Bone marrow (tissue), 2 donors: Measurements from ENCODE around the gene GABBR2.

Experiments
- DNase-seq, 2 donors: peaks; one replicate each; lab custom pipeline; 2025; lab: John Stamatoyannopoulos, UW

GABBR2 gene

DNA sequence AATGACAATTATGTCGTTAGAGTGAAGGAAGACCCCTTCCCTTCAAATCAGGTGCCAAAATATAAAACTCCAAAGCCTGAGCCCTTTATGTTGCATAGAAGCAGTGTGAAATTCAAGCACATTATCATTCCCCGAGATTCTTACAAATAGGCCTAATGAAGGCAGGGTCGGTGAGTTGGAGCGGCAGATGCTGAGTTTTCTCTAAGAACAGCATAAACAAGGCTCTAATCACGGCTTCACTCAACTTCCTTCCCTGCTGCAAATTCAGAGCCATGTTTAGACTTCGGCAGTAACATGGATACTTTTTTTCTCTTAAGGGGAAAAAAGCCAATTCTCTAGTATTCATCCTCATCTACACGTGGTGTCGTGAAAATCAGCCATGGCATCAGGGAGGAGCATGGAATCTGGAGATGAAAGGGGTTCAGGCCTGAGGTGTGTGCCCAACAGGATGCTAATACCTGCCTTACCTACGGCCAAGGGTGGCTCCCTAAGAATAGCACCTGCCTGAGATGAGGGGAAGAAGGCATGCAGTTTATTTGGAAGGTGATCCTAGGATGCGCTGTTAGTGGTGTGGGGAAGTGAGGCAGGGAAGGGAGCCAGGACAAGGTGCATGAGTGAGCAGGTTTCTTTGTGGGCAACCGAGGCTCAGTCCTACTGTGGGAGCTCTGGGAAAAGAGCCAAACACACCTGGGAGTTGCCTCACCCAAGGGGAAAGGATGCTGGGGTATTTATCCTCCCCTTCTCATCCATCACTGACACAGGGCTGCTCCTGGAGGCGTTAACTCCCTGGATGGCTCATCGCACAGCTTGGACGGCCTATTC, 306.5 kb downstream of the GABBR2 start:
- no peak for DNase-seq

DNA sequence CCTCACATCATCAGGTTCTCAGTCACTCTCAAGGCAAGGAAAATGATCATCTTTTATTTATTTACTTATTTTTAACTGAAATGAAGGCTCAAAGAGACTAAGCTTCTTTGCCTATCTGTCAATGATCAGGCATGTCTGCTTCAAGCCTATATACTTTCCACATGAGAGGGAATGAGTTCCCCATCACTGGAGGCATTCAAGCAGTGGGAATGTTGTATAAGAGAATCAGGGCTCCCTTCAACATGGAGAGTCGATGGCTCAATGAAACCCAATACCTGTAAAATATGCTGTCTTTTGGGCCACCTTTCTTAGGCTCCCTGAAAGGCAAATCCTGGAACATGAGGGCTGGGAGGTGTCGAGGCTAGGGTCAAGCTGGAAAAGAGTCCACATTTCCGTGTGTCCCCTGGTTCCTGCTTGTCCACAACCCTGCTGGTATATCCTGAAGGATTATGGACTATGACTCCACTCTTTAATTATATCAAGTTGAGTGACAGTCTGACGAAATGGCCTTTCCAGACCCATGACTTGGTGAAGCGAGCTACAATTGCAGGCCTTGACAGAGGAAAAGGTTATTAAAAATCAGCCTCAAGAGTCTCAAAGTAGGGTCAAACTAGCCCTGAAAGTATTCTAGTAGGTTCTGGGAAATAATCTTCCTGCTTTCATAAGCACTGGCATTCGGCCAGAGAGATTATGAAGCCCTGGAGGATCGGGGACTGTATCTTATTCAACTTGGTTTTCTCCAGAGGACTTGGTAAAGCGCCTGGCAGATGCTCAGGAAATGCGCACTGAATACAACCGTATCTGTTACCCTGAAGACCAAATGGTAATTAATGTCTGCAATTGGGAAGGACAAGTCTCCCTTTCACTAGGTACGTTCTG, 307.4 kb downstream of the GABBR2 start:
- DNase-seq: no peak

DNA sequence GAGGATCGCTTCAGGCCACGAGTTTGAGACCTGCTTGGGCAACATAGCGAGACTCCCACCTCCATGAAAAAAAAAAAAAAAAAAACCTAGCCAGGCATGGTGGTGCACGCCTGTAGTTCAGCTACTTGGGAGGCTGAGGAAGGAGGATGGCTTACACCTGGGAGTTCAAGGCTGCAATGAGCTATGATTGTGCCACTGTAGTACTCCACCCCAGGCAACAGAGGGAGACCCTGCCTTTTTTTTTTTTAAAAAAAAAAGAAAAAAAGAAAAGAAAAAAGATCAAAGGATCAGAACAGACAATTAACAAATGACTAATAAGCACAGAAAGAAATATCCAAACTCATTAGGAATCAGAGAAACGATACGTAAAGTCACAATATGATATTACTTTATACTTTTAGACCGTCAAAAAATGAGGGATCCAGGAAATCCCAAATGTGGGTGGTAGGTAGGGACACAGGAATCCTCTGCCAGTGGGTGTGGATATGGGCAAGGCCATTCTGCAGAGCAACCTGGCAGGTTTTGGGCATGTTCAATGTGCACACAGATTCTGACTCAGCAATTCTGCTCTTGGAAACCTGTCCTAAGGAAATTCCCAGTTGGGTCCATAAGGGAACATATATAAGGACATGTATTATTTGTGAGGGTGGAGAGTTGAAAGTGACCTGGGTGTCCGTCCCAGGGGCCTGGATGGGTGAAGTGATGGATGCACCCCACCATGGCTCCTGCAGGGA, 308.6 kb downstream of the GABBR2 start:
- no peak for DNase-seq

DNA sequence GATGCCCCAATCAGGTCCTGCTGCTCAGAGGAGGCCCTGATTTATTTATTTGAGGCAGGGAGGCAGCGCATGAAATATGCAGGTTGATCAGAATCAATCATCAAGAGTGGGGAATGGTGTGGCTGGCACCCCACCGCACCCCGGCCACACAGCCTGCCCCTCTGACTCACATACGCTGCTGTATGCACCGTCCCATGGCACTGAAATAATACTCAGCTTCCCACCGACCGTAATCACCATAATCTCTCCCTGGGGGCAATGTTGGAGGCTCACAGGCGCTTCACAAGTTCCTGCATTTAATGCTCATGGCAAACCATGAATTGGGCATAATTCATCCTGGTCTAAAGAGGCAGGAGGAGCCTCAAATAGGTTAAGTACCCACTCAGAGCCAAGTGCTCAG, 312.1 kb downstream of the GABBR2 start:
- DNase-seq: no peak

DNA sequence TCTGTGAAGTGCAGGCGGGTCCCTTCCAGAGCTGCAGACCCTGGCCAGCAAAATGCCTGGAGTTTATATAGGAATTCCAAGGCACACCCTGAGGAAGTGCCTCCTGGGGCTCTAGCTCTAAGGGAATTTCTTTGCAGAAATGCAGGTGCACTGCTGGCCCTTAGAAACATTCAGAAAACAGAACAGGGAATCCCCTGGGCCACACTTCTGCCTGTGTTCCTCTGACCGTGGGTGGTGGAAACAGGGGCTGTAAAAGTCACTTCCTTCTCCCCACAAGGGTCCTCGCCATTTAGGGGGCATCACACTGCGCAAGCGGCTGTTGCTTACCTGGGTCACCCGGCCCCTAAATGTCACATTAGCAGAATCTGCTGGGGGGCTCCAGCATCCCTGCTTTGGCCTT, 312.5 kb downstream of the GABBR2 start:
- no peak for DNase-seq

DNA sequence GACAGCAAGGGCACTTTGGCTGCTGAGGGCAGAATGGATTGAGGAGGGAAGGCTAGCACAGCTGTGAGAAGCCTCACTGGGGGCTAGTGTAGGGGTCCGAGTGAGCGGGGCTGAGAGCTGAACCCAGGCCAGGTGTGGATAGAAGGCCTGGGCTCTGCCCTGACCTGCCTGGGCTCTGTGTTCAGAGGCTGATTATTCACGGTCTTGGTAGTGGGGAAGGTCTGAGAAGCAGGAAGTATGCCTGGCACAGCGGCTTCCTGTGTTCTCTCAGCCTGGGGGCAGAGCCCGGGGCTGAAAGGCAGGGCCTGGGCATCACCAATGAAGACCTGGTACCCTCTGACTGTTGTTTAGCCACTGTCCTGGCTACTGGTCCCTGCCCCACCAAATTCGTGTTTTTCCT, 316.9 kb downstream of the GABBR2 start:
- DNase-seq: no peak

DNA sequence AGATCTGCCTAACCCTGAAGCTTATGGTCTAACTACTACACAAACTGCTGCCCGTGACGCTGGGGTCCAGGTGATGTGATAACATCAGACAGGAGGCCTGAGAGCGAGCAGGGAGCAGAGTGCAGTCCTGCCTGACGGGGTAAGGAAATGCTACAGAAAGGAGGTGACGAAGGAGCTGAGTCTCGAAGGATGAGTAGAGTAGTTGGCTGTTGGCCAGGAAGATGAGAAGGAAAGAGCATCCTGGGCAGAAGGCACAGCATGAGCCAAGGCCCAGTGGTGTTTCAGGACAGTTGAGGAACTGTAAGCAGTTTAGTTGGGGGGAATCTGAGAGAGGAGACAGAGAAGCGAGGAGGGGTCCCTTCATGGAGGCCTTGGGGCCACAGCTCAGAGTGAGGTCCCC, 317.3 kb downstream of the GABBR2 start:
- no peak for DNase-seq

DNA sequence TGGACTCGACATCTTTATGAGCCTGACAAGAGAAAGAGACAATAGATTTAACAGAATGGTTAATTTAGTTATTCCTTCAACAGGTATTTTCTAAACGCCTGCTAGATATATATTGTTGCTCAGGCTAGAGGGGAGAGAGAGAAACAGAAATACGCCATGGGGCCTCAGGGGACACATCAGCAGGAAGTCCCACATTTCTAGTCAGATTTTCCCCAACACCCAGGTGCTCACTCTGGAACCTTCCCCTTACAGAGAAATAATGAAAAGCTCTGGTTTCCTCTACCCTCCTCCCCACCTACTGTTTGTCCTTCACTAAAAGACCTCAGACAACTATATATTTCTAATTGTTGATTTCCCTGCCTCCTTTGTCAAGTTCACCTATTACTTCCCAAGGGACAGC, 323.0 kb downstream of the GABBR2 start:
- DNase-seq: no peak

DNA sequence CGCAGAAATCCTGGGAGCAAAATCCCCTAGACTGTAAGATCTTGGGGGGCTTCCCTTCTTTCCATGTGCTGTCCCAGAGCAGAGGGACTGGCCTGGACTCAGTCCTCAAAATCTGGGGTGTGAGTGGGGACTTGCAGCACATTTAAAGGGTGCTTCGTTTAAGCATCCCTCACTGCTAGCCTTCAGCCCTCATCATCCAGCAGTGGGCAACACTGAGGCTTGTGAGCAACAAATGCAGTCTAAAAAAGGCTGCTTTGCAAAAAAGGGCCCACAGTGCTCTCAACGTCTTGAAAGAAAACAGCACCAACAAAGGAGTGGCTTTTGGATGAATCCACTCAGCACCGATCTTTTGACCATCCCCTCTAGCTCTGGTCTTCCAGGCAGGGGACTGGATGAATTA, 325.0 kb downstream of the GABBR2 start:
- DNase-seq: no peak

DNA sequence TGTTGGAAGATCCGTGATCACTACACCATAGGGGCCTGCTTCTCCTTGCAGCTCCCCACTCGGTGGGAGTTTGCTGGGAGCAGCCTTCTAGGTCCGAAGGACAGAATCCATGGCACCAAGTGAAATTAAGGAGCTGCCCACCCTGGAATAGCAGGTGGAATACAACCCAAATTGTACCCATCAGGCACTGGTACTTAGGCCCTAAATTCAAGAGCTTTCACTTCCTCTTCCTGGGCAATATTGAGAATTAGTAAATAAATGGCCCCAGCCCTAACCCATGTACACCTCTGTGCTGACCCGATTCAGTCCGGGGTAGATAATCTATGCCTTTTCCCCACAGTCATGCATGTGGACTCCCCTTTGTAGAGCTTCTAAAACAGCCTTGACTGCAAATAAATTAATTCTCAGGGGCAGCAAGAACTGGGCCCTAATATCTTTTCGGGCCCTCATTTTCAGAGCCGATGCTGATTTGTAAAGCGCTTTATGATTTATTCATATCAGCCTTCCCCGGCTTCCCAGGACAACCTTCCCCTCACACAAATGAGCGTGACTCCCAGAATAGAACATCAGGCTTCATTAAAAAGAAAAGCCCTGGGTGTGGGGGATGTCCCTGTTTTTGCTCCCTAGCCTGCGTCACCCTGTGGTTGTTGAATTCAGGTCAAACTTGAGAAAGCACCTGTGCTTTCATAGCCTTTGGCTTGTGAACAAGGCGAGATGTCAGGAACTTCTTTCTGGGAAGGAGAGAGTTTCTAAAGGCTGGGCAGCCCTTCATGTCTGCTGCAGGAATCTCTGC, 327.2 kb downstream of the GABBR2 start:
- no peak for DNase-seq

DNA sequence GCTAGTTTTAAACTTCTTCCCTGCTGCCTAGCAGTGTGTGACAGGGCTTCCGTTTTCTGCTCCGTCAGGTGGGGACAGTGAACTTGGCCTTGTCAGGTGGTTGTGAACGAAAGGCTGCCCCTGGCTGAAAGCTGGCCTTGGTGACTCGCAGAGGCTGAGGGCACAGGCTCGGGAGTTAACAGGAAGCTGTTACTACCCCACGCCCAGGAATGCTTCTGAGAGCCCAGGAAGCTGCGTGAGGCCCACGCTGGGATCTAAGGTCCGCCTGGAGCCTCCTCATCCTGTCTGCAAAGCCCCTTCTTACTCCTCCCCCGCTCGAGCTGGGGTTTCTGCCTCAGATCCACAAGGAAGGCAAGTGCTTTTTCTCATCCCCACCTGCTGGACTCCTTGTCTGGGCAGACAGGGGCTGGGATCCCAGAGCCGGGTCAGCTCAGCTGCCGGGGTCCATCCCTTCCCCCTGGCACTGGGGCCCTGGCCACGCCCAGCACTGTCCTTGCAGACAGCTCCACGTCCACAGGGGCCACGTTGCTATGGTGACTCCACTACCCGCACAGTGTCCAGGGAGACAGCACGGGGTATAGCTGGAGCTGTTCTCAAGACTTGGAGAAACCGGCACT, 328.6 kb downstream of the GABBR2 start:
- no peak for DNase-seq

DNA sequence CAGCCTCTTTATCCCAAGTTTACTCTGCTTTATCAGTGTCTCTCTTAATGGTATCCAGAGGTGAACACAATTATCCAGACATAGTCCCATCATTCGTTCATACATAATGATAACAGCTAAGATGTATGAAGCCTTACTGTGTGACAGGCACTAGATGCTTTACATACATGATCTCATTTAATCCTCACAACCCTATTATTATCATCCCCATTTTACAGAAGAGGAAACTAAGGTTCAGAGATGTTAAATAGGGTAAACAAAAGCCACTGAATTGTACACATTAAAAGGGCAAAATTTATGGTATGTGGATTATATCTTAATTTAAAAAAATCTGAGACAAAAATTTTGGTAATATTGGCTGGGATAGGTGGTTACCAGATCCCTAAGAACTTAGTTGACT, 329.2 kb downstream of the GABBR2 start:
- no peak for DNase-seq

DNA sequence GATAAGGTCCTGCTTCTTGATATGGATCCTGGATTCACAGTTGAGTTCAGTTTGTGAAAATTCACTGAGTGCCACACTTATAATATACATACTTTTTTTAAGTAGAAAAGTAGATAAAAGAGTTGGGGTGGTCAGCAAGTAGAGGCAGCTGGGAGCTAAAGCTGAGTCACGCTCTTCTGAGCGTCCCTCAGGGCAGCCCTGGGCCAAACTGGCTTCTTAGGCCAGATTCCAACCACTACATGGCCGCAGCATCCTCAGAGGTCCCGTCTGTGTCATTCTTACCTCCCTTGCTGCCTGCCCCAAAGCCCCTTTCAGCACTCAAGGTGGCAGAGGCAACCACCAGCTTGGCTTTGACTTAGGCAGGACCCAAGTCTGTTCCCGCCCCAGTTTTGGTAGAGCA, 329.9 kb downstream of the GABBR2 start:
- no peak for DNase-seq

DNA sequence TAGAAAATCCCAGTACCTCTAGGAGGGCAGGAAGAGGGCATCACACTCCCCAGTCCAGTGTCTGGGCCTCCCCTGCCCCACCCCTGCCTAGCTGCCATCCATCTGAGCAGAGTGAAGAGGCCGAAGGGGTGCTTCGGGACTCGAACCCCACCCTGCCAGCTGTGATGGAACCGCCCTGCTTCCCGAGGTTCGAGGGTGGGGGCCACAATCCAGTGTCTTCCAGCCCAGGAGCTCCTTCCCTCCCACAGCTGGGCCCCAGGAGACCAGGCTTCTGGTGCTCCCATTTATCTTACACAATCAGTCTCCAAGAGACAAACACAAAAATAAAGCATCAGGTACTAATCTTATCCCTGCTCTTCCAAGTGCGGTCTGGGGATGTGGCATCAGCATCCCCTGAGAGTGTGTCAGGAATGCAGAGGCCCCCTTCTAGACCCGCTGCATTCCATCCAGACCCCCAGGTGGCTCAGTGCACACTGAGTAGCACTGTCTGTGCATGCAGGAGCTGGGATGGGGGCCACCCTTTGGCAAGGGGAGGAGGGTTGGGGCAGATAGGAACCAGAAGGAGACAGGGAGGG, 330.4 kb downstream of the GABBR2 start:
- DNase-seq: no peak

DNA sequence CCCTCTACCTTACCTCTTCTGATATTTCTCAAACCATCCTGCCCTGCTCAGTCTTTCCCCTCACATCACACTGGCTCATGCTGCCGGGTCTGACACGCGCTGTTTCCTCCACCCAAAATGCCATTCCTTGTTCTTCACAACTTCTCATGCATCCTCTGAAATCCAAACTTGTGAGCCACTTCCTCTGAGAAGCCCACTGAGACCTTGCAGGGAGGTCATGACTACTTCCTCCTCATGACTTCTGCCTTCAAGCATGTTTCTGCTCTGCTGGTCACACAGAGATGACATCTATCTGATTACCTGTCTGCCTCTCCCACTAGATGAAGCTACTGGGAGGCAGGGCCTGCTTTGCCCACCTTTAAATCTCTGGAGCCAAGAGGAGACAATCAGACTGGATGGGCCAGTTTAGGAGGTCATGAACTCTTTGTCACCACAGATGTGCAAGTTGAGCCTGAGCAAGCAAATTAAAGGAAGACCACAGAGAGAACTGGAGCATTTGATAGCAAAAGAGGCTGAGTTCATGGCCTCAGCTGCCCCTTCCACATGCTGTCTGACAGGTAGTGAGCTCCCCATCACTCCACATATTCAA, 333.5 kb downstream of the GABBR2 start:
- no peak for DNase-seq

DNA sequence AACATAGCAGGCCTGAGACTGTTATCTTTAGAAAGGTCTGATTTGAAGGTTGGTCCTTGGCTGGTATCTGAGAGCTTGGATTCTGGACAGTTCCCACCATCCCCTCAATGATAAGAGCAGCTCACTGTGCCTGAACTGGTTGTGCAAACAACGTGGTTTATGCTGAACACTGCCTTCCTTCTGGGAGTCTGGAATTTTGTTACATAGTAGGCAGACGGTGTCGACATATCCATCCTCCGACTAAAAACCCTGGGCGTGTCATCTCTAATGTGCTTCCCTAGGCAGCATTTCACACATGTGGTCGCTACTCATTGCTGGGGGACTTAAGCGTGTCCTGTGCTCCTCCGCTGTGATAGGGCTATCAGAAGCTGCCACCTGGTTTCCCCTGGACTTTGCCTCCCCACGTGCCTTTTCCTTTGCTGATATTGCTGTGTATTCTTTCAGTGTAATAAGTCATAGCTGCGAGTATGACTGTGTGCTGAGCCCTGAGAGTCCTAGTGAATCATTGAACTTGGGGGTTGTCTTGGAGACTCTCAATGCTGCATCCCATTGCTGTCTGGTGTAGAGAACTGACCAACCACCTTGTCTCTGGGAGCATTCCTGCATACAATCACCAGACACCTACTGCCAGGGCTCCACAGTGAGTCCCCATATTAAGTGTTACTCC, 334.2 kb downstream of the GABBR2 start:
- DNase-seq: no peak

DNA sequence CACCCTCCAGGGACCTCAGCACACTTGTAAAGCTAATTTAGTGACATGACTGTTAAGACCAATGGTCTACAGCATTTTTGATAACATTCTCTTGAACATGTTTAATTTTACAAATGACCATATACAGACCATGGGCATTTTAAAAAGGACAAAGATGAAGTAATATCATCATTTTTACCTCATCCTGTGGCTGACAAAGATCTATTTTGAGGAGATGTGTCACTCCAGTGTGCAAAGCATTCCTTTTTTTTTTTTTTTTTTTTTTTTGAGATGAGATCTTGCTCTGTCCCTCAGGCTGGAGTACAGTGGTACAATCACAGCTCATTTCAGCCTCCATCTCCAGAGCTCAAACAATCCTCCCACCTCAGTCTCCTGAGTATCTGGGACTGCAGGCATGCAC, 335.1 kb downstream of the GABBR2 start:
- no peak for DNase-seq

DNA sequence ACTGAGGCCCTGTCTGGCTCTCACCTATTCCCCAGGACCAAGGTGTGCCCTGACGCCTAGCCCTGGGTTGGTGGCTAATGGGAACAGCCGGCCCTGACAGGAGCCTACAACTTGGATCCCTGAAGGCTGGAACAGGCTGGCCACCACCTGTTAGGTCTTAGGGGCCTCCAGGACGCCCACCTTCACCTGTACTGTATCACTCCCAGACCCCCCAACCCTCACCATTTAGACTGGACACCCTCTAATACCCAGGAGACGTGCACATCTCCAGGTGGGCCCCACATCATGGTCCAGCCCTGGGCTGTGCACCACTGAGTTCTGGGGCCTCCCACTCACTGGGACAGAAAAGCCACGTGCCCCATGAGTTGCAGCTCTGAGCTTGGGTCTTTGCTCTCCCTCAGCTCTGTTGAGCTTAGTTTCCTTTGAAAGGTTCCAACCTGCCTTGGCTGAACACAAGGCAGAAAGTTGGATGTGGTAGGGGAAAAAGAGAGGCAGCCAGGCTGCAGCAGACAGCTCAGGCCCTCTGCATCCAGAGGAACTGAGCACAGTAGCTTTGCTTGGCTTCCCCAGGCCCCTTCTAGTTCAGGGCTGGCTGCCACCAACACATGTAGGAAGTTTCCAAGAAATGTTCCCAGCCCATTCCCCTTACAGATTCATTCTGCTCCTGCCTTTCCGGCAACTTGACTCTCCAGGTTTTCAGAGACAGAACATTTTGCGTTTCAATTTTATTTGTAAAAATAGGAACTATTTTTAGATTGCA, 336.5 kb downstream of the GABBR2 start:
- DNase-seq: no peak

DNA sequence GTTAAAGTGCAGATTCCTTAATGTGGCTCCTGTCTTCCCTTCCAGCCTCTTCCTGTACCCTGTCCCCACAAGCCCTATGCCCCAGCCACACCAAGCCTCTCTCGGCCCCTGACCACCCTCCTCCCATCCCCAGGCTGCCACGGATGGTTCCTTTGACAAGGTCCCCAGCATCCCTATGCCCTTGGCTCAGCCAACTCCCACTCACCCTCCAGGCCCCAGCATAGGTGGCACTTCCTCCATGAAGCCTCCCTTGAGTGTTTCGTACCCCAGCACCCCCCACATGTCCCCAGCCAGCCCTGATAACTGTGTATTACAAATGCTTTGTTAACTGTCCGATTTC, 337.8 kb downstream of the GABBR2 start:
- DNase-seq: no peak
